Erythroblast (primary cell): ENCODE results near the gene HNRNPU.

Source experiments
- GATA1 ChIP-seq: IDR thresholded peaks from 2 replicates; pipeline ENCODE4 v1.6.1; 2011; ENCODE audit warnings: low read depth, mild to moderate bottlenecking, control low read depth, low read length, moderate library complexity
- POLR2A ChIP-seq: IDR thresholded peaks from 2 replicates; pipeline ENCODE4 v1.6.1; 2011; ENCODE audit warnings: mild to moderate bottlenecking, low read length

DNA sequence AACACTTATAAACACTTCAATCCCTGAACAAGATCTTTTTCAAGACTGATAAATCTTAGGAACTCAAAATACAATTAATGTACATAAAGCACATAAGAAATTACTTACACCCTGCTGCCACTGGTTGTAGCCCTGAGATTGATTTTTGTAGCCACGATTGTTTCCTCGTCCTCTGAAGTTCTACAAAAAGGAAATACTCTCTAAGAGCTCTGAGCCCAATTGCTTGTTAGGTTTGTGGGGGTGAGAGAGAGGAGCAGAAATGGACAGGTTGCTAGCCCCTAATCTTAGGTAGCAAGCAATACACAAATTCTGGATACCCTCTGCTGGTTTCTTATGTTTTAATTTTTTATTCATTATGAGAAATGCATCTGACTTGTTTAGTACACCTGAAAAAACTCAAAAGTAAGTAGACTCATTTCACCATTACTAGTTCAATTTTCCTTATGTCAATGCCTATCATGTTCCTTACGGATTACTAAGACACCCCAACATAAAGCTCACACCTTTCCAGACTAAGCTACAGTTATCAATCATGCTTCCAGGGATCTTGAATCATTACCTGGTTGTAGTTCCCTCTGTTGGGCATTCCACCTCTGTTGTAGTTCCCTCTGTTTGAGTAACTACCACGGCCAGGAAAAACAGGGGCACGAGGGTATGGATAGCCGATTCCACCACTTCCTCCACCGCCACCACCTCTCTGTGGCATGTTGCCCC is 9.3 kb downstream of the HNRNPU start:
- TF ChIP-seq POLR2A (no peak), GATA1 (no peak)
